Peyer's patch (tissue), 4 donors: ENCODE data around the gene LMO7. TPM values are rescaled to one million over a fixed set of nuclear protein-coding genes. Genes with fewer than 3 reads are reported as not detected.
A peak's percentile ranks its signal among the peaks of the same experiment; 100 is the strongest.

Source experiments
- DNase-seq, 3 donors: peaks; one replicate each; pipeline ENCODE4 v3.0.0-alpha.2; 2017 to 2019
- H3K27ac ChIP-seq, 4 donors: fragments of 200-600 bp; sonication (generic); one replicate each; pipeline ENCODE4 v1.5.1; 2016 to 2019
- H3K27me3 ChIP-seq, 2 donors: fragments of 200-600 bp; sonication (generic); one replicate each; pipeline ENCODE4 v1.5.1; 2019
- H3K36me3 ChIP-seq, 3 donors: fragments of 200-600 bp; sonication (generic); one replicate each; pipeline ENCODE4 v1.5.1; 2016 to 2019
- H3K4me1 ChIP-seq, 4 donors: fragments of 200-600 bp; sonication (generic); one replicate each; pipeline ENCODE4 v1.5.1; 2016 to 2019
- H3K4me3 ChIP-seq, 4 donors: fragments of 200-600 bp; sonication (generic); 1 replicate in 3 of 4; 2 replicates in 1 of 4; pipeline ENCODE4 v1.5.1; 2016 to 2019; ENCODE audit warnings: mild to moderate bottlenecking in 1 of 4
- H3K9me3 ChIP-seq, 4 donors: fragments of 200-600 bp; sonication (generic); one replicate each; pipeline ENCODE4 v1.5.1; 2016 to 2019; ENCODE audit warnings: mild to moderate bottlenecking in 1 of 4
- POLR2A ChIP-seq, 2 donors: fragments of 450-650 bp; IDR thresholded peaks; one replicate each; pipeline ENCODE4 v1.5.1; 2017; ENCODE audit warnings: antibody characterized with exemption in 2 of 2, mild to moderate bottlenecking in 2 of 2, moderate library complexity in 2 of 2
- total RNA-seq, 4 donors: library from RNA; depleted of rRNA; stranded (reverse); fragments of >200 nt; gene quantifications; one replicate each; pipeline ENCODE4 v1.1.0, GENCODE V29; 2016
- TF ChIP-seq, protein P1 (sequence below), 6 experiments: fragments of 450-650 bp in 4 of 6; fragments of 200-600 bp in 2 of 6; sonication (generic) in 1 of 6; IDR thresholded peaks; one replicate each; pipeline ENCODE4 v1.5.1; 2017 to 2019; ENCODE audit warnings: antibody characterized with exemption in 6 of 6, mild to moderate bottlenecking in 3 of 6, moderate library complexity in 1 of 6

Gene LMO7
- 100 to 1,000 TPM in 3 of 4 donors, 10 to 100 TPM in 1; 74.3 to 365 (median 327) TPM for total RNA-seq

DNA sequence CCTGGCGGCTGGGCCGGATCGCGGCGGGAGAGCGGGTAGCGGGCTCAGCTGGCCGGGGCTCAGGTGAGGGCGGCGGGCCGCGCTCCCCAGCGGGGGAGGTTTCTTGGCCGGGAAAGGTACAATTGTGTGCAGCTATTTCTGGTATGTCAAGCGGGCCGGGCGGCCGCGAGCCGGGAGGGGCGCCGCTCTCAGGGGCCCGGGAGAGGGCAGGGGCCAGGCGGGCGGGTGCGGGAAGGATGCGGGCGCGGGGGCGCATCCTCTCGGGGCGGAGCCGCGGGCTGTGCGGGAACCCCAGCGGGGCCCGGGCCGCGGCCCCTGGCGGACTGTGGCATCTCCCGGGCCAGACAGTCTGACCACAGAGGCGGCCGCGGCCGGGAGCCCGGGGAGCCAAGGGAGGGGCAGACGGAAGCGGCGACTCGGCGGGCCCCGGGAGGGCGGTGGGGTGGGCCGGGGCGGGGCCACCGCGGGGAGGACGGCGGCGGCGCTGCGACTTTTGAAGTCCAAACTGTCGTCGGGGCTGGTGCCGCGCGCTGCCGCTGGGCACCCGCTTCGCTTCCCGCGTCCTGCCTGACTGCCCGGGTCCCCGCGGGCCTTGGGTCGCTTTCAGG, at the start of gene LMO7:
Gene LMO7, plus strand, starts transcription at position 503 of the 608 bp plus-strand sequence. CDS start 328 bp downstream, outside the sequence.
- Histone ChIP-seq H3K36me3 (no peaks in the 10 kb centered on the region), H3K27ac (peak within 1 kb of the TSS in 3 of 4 donors; percentile 30 to 79 (median 49)), H3K4me3 (peak within 1 kb of the TSS; percentile 64 to 77 (median 73)), H3K27me3 (no peaks in the 10 kb centered on the region), H3K9me3 (no peaks in the 10 kb centered on the region), H3K4me1 (peaks cover 0 to 19% (median 5%) of the 10 kb centered on the region in 4 donors)
- peak; percentile 60 to 79 (median 69) for DNase-seq
- TF ChIP-seq POLR2A (IDR thresholded peaks at IDR 0.05), result no peak
- TF ChIP-seq, protein P1, sequence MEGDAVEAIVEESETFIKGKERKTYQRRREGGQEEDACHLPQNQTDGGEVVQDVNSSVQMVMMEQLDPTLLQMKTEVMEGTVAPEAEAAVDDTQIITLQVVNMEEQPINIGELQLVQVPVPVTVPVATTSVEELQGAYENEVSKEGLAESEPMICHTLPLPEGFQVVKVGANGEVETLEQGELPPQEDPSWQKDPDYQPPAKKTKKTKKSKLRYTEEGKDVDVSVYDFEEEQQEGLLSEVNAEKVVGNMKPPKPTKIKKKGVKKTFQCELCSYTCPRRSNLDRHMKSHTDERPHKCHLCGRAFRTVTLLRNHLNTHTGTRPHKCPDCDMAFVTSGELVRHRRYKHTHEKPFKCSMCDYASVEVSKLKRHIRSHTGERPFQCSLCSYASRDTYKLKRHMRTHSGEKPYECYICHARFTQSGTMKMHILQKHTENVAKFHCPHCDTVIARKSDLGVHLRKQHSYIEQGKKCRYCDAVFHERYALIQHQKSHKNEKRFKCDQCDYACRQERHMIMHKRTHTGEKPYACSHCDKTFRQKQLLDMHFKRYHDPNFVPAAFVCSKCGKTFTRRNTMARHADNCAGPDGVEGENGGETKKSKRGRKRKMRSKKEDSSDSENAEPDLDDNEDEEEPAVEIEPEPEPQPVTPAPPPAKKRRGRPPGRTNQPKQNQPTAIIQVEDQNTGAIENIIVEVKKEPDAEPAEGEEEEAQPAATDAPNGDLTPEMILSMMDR (IDR thresholded peaks at IDR 0.05), result no peak

DNA sequence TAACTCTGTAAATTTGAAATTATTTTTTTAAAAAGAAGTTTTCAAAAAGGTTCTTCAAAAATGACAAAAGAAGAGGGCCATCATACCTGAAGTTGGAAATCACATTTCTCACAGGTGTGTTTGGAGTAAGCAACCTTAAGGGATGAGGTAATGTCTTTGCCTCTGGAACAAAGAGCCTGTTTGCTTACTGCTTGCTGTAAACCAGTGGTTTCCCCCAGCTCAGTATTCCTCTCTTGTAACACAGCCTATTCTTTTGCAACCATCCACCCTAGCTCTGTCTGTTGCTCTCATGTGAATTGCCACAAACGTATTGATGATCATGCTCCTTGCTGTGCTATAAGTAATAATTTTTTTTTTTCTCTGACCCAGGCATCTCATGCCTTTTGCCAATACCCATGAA, 48.5 kb upstream of the LMO7 start:
- Histone ChIP-seq H3K36me3 (peaks cover 0 to 13% (median 0%) of the 10 kb centered on the region in 3 donors), H3K4me1 (no peaks in the 10 kb centered on the region), H3K27me3 (no peaks in the 10 kb centered on the region), H3K27ac (no peak overlapping the region), H3K9me3 (peaks cover 0 to 3% (median 0%) of the 10 kb centered on the region in 4 donors), H3K4me3 (no peak overlapping the region)
- TF ChIP-seq POLR2A (IDR thresholded peaks at IDR 0.05), result no peak
- TF ChIP-seq, protein P1 (IDR thresholded peaks at IDR 0.05), result no peak
- DNase-seq, result no peak

DNA sequence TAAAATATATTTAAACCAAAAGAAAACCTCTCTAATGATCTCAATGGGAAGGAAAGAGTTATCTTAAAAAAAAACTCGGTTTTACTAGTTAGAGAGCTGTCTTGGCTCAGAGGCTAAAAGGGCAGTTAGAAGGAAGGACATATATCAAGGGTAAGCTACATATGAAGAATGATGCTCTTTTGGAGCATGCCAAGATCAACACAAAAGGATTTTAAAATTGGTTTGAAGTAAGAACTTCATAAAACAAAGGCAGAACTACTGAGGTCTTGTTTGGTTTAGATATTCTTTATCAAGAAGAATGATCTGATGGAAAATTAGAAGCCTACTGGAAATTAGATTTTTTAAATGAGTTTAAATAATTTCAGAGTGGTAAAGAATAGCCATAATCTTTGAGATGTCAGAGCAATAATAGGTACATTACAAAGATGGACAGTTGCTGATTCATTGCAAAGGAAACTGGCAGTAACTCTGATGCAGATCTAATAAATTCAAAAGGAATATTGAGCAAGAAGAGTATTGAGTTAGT, 39.4 kb upstream of the LMO7 start:
- no peak for DNase-seq
- no peaks in the 10 kb centered on the region for H3K27me3 ChIP-seq
- no peaks in the 10 kb centered on the region for H3K9me3 ChIP-seq
- H3K4me3 ChIP-seq, result no peak overlapping the region
- no peak overlapping the region for H3K27ac ChIP-seq
- H3K36me3 ChIP-seq, result no peaks in the 10 kb centered on the region
- H3K4me1 ChIP-seq, result no peaks in the 10 kb centered on the region
- TF ChIP-seq, protein P1 (IDR thresholded peaks at IDR 0.05), result no peak
- no peak for TF ChIP-seq POLR2A (IDR thresholded peaks at IDR 0.05)

DNA sequence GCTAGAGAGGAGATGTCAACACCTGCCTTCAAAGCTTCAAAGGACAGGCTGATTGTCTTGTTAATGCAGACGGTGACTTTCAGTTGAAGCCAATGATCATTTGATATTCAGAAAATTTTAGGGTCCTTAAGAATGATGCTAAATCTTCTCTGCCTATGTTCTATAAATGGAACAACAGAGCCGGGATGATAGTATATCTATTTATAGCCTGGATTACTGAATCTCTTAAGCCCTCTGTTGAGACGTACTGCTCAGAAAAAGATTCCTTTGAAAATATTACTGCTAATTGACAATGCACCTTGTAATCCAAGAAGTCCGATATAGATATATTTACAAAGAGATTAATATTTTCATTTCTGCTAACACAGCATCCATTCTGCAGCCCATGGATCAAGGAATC, 35.8 kb upstream of the LMO7 start:
- no peaks in the 10 kb centered on the region for H3K36me3 ChIP-seq
- H3K9me3 ChIP-seq, result no peaks in the 10 kb centered on the region
- H3K27ac ChIP-seq, result no peak overlapping the region
- H3K4me1 ChIP-seq, result no peaks in the 10 kb centered on the region
- H3K27me3 ChIP-seq, result no peaks in the 10 kb centered on the region
- H3K4me3 ChIP-seq, result no peak overlapping the region
- TF ChIP-seq, protein P1 (IDR thresholded peaks at IDR 0.05), result no peak
- TF ChIP-seq POLR2A (IDR thresholded peaks at IDR 0.05), result no peak
- no peak for DNase-seq

DNA sequence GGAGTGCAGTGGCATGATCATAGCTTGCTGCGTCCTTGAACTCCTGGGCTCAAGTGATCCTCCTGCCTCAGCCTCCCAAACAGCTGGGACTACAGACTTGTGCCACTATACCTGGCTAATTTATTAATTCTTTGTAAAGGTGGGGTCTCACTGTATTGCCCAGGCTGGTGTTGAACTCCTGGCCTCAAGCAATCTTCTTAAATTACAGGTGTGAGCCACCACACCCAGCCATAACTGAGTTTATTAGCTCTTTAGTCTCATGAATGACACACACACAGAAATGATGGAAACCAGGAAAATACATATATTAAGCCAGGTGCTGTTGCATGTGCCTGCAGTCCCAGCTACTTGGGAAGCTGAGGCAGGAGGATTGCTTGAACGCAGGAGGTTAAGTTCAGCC, 33.1 kb upstream of the LMO7 start:
- H3K9me3 ChIP-seq, result no peaks in the 10 kb centered on the region
- no peaks in the 10 kb centered on the region for H3K4me1 ChIP-seq
- TF ChIP-seq POLR2A (IDR thresholded peaks at IDR 0.05), result no peak
- TF ChIP-seq, protein P1 (IDR thresholded peaks at IDR 0.05), result no peak
- H3K4me3 ChIP-seq, result no peak overlapping the region
- no peaks in the 10 kb centered on the region for H3K27me3 ChIP-seq
- no peaks in the 10 kb centered on the region for H3K36me3 ChIP-seq
- DNase-seq, result no peak
- no peak overlapping the region for H3K27ac ChIP-seq
